Lower leg skin (tissue), 3 donors: ENCODE data around the gene NFIA.

ENCODE experiments used
- POLR2A ChIP-seq, 2 donors: fragments of 450-650 bp; IDR thresholded peaks; one replicate each; pipeline ENCODE4 v1.6.1; 2016 to 2017; ENCODE audit warnings: antibody characterized with exemption in 2 of 2, mild to moderate bottlenecking in 1 of 2, moderate library complexity in 1 of 2
- TF ChIP-seq, protein P1 (sequence below), 3 donors: fragments of 450-650 bp; IDR thresholded peaks; one replicate each; pipeline ENCODE4 v1.5.1; 2016; ENCODE audit warnings: antibody characterized with exemption in 3 of 3, mild to moderate bottlenecking in 3 of 3, moderate library complexity in 2 of 3

DNA sequence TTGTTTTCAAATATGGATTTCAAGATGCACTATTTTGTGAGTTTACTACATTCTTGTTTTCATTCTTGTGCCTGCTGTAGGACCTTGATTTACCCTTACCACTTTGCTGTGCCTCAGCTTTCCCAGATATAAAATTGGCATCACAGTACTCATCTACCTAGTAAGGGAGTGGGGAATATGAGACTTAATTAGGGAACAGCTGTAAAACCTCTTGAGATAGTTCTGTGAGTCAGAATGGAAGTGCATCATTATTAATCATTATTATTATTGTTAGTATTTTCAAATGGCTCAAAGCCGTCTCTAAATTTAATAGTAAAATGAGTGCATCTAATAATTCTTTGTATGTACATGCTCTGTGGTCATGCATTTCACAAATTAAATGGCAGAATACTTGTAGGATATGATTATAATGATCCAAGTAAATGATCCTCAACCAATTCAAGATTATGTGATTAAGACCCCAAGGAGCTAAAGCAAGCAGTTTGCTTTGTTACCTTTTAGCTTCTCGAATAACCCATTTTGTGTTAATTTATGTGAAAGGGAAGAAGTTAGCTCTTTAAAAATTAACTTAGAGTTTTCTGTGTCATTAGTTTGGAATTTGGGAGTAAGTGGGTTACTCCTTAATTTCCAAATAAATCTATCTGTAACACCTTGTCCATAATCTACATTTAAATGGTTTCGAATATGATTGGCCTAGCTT lies 155.4 kb downstream of the NFIA start:
- TF ChIP-seq, protein P1, sequence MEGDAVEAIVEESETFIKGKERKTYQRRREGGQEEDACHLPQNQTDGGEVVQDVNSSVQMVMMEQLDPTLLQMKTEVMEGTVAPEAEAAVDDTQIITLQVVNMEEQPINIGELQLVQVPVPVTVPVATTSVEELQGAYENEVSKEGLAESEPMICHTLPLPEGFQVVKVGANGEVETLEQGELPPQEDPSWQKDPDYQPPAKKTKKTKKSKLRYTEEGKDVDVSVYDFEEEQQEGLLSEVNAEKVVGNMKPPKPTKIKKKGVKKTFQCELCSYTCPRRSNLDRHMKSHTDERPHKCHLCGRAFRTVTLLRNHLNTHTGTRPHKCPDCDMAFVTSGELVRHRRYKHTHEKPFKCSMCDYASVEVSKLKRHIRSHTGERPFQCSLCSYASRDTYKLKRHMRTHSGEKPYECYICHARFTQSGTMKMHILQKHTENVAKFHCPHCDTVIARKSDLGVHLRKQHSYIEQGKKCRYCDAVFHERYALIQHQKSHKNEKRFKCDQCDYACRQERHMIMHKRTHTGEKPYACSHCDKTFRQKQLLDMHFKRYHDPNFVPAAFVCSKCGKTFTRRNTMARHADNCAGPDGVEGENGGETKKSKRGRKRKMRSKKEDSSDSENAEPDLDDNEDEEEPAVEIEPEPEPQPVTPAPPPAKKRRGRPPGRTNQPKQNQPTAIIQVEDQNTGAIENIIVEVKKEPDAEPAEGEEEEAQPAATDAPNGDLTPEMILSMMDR (IDR thresholded peaks at IDR 0.05) = no peak
- no peak for TF ChIP-seq POLR2A (IDR thresholded peaks at IDR 0.05)
